A549 (cell line): Measurements from ENCODE around the gene MAGEC1. TPM values are rescaled to one million over a fixed set of nuclear protein-coding genes. Genes with fewer than 3 reads are reported as not detected.
A peak's percentile ranks its signal among the peaks of the same experiment; 100 is the strongest.

Source experiments
- ATAC-seq, 2 experiments: fragments of 200-7000 bp in 1 of 2; fragments of >200 bp in 1 of 2; cut with Nextera tagmentation in 1 of 2; cut with Tn5 transposase in 1 of 2; 3 replicates each; pipeline versions ENCODE4 v1.8.0 to v1.9.1; 2018 to 2020; ENCODE audit warnings: mild to moderate bottlenecking in 1 of 2, moderate library complexity in 1 of 2
- CTCF ChIA-PET: fragments of 300-600 bp; sonication (Branson Sonifier 250); formaldehyde crosslinking; extraction: SDS; loops from one replicate; lab custom pipeline; 2021; ENCODE audit warnings: antibody characterized with exemption, inconsistent platforms; lab: Yijun Ruan, JAX
- POLR2A ChIA-PET: fragments of 350-600 bp; formaldehyde crosslinking; extraction: SDS; loops from one replicate; lab custom pipeline; 2021; ENCODE audit warnings: antibody characterized with exemption, inconsistent platforms; lab: Yijun Ruan, JAX
- DNase-seq, 2 experiments: peaks; one replicate each; pipeline versions ENCODE4 v3.0.0 to v3.0.0-alpha.2; 2011 to 2016; ENCODE audit warnings: low read depth in 1 of 2, low spot score in 1 of 2
- FAIRE-seq: peaks from 2 replicates; lab custom pipeline; 2011; peaks lifted over from hg19 to GRCh38; lab: Jason Lieb, UNC
- H3K27ac ChIP-seq, 2 experiments: fragments of >200 bp; sonication (Bioruptor Twin); formaldehyde crosslinking; 3 replicates each; pipeline ENCODE4 v1.5.1; 2016 to 2017
- H3K4me1 ChIP-seq: fragments of >200 bp; sonication (Bioruptor Twin); formaldehyde crosslinking; 3 replicates; pipeline ENCODE4 v1.6.1; 2016
- H3K4me2 ChIP-seq: fragments of >200 bp; sonication (Bioruptor Twin); formaldehyde crosslinking; 3 replicates; pipeline ENCODE4 v1.6.1; 2016
- H3K4me3 ChIP-seq: fragments of >200 bp; sonication (Bioruptor Twin); formaldehyde crosslinking; 3 replicates; pipeline ENCODE4 v1.5.1; 2016
- H3K9me3 ChIP-seq: fragments of >200 bp; sonication (Bioruptor Twin); formaldehyde crosslinking; 3 replicates; pipeline ENCODE4 v1.6.1; 2016
- ESRRA ChIP-seq: fragments of 150-350 bp; IDR thresholded peaks from 2 replicates; pipeline ENCODE4 v1.6.1; 2014; ENCODE audit warnings: mild to moderate bottlenecking, low read length, borderline replicate concordance
- HDAC2 ChIP-seq: fragments of 200-600 bp; sonication (generic); IDR thresholded peaks from 2 replicates; pipeline ENCODE4 v1.6.1; 2016
- MAFK ChIP-seq: fragments of 450-650 bp; IDR thresholded peaks from 2 replicates; pipeline ENCODE4 v1.6.1; 2014; ENCODE audit not compliant: partially characterized antibody
- MAZ ChIP-seq: fragments of 150-350 bp; IDR thresholded peaks from 2 replicates; pipeline ENCODE4 v1.6.1; 2014; ENCODE audit warnings: antibody characterized with exemption, low read depth, low read length, borderline replicate concordance
- NR3C1 ChIP-seq: fragments of >200 bp; sonication (Bioruptor Twin); formaldehyde crosslinking; IDR thresholded peaks from 3 replicates; pipeline ENCODE4 v1.6.1; 2017
- POLR2A ChIP-seq: IDR thresholded peaks from 2 replicates; pipeline ENCODE4 v1.6.1; 2012; ENCODE audit warnings: mild to moderate bottlenecking, low read length
- RAD21 ChIP-seq, 2 experiments: fragments of >200 bp in 1 of 2; sonication (Bioruptor Twin) in 1 of 2; formaldehyde crosslinking in 1 of 2; IDR thresholded peaks in 1 of 2; conservative IDR thresholded peaks in 1 of 2; 2 replicates in 1 of 2; 3 replicates in 1 of 2; pipeline ENCODE4 v1.6.1; 2012 to 2018; ENCODE audit warnings: inconsistent platforms in 1 of 2
- RARB ChIP-seq: fragments of 250-450 bp; sonication (Bioruptor Pico); IDR thresholded peaks from 2 replicates; pipeline ENCODE4 v1.8.0; 2021; ENCODE audit warnings: mild to moderate bottlenecking, moderate library complexity
- RFX5 ChIP-seq: fragments of 450-650 bp; IDR thresholded peaks from 2 replicates; pipeline ENCODE4 v1.7.1; 2014; ENCODE audit warnings: antibody characterized with exemption, mild to moderate bottlenecking, moderate library complexity
- TFCP2L1 ChIP-seq: fragments of 250-450 bp; sonication (Bioruptor Pico); IDR thresholded peaks from 2 replicates; pipeline ENCODE4 v1.5.0; 2021; ENCODE audit warnings: mild to moderate bottlenecking
- WGBS: methylation state at CpG from one replicate; pipeline ENCODE4 v1.1.6; 2017; ENCODE audit errors: missing lambda C conversion rate; 5-methylcytosine and 5-hydroxymethylcytosine counted together
- polyA plus RNA-seq, 4 experiments: library from polyadenylated mRNA; depleted of rRNA in 3 of 4; stranded (reverse); fragments of >200 nt; fragmentation: RNase III in 1 of 4; extraction: RNeasy Plus Mini Kit Qiagen cat#74134 plus additional on column Dnase treatment in 1 of 4; gene quantifications; 2 replicates in 3 of 4; 3 replicates in 1 of 4; pipeline ENCODE4 v1.2.3, GENCODE V29; 2011 to 2017
- TF ChIP-seq, protein P1 (sequence below): IDR thresholded peaks from 2 replicates; pipeline ENCODE4 v1.6.1; 2012; ENCODE audit warnings: low read depth, borderline replicate concordance
- TF ChIP-seq, protein P2 (sequence below): fragments of 250-450 bp; sonication (Bioruptor Pico); IDR thresholded peaks from 2 replicates; pipeline ENCODE4 v1.5.0; 2020; ENCODE audit warnings: low read depth, mild to moderate bottlenecking, moderate library complexity
- TF ChIP-seq, protein P3 (sequence below): fragments of 450-650 bp; IDR thresholded peaks from 2 replicates; pipeline ENCODE4 v1.6.1; 2014; ENCODE audit warnings: antibody characterized with exemption

Gene MAGEC1
- polyA plus RNA-seq, 2 of the 4 experiments (the other 2 are of a cell fraction): not detected

DNA sequence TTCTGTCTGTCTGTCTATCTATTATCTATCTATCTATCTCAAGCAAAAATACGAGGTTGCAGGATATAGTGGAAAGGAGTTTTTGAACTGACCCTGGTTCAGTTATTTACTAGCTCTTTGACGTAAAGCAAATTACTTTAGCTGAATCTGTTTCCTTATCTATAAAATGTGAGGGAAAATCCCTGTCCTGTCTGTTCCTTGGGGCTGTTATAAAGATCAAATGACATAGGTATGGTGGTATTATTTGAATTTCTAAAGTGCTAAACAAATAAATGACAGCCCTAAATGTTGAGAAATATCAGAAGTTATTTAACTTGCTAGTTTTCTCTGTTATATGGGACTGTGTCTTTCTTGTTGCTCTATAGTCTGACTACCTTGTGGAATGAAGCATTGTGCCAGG is 55.0 kb downstream of the MAGEC1 start:
- Histone ChIP-seq H3K27ac (no peak overlapping the region), H3K4me3 (no peak overlapping the region), H3K9me3 (no peaks in the 10 kb centered on the region), H3K4me1 (no peaks in the 10 kb centered on the region), H3K4me2 (no peak overlapping the region)
- ChIA-PET CTCF (interaction anchor here (1.0 kb wide), 1 partner anchor 1041 kb away, joined by 3 read pairs; no protein-coding TSS in a partner anchor), POLR2A (no interaction called here)
- TF ChIP-seq TFCP2L1 (CRISPR knock-in tag) (no peak), MAZ (no peak), HDAC2 (no peak), ESRRA (no peak), RARB (CRISPR knock-in tag) (no peak), RFX5 (no peak), POLR2A (no peak), NR3C1 (no peak), MAFK (no peak), RAD21 (conservative IDR thresholded peaks at IDR 0.05 in 1 of 2, IDR thresholded peaks at IDR 0.05 in 1 of 2) (no peak)
- TF ChIP-seq, protein P1, sequence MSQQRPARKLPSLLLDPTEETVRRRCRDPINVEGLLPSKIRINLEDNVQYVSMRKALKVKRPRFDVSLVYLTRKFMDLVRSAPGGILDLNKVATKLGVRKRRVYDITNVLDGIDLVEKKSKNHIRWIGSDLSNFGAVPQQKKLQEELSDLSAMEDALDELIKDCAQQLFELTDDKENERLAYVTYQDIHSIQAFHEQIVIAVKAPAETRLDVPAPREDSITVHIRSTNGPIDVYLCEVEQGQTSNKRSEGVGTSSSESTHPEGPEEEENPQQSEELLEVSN: no peak
- TF ChIP-seq, protein P2, sequence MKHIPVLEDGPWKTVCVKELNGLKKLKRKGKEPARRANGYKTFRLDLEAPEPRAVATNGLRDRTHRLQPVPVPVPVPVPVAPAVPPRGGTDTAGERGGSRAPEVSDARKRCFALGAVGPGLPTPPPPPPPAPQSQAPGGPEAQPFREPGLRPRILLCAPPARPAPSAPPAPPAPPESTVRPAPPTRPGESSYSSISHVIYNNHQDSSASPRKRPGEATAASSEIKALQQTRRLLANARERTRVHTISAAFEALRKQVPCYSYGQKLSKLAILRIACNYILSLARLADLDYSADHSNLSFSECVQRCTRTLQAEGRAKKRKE: no peak
- TF ChIP-seq, protein P3, sequence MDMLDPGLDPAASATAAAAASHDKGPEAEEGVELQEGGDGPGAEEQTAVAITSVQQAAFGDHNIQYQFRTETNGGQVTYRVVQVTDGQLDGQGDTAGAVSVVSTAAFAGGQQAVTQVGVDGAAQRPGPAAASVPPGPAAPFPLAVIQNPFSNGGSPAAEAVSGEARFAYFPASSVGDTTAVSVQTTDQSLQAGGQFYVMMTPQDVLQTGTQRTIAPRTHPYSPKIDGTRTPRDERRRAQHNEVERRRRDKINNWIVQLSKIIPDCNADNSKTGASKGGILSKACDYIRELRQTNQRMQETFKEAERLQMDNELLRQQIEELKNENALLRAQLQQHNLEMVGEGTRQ: no peak
- 39% methylated on average over 2 of the region's 2 CpGs for WGBS
- ATAC-seq (no peak), DNase-seq (no peak), FAIRE-seq (peak; percentile 98)

Other genes with a start within 250 kb of the MAGEC1 start
- not detected in 2 replicates for gene SPANXD, start 205.2 kb upstream of the MAGEC1 start, polyA plus RNA-seq (2011; rRNA removed)
- gene SPANXD, start 205.2 kb upstream of the MAGEC1 start, polyA plus RNA-seq (2017; fragmentation: RNase III; extraction: RNeasy Plus Mini Kit Qiagen cat#74134 plus additional on column Dnase treatment): 0.24 to 0.37 TPM in 2 of 3 replicates, not detected in the other
- not detected in 2 replicates for gene MAGEC3, start 65.6 kb upstream of the MAGEC1 start, polyA plus RNA-seq (2011; rRNA removed)
- gene MAGEC3, start 65.6 kb upstream of the MAGEC1 start, polyA plus RNA-seq (2017; fragmentation: RNase III; extraction: RNeasy Plus Mini Kit Qiagen cat#74134 plus additional on column Dnase treatment): not detected in 3 replicates